H9 (cell line): ENCODE measurements around the gene FGF21. TPM values are rescaled to one million over a fixed set of nuclear protein-coding genes. Genes with fewer than 3 reads are reported as not detected.

Experiments used
- DNase-seq: peaks from one replicate; pipeline ENCODE4 v3.0.0-alpha.2; 2017
- H2AFZ ChIP-seq: one replicate; pipeline ENCODE4 v1.6.1; 2013; ENCODE audit warnings: mild to moderate bottlenecking, low read length, control low read depth, moderate library complexity
- H2AK5ac ChIP-seq: 2 replicates; pipeline ENCODE4 v1.6.1; 2013; ENCODE audit warnings: low read length, control low read depth, mixed read lengths; ENCODE audit not compliant: insufficient read length
- H2BK120ac ChIP-seq: one replicate; pipeline ENCODE4 v1.6.1; 2013; ENCODE audit warnings: low read depth, mild to moderate bottlenecking, low read length, control low read depth, inconsistent platforms; ENCODE audit not compliant: poor library complexity, severe bottlenecking
- H2BK12ac ChIP-seq: 2 replicates; pipeline ENCODE4 v1.6.1; 2013; ENCODE audit warnings: low read length, control low read depth, mixed read lengths, low read depth; ENCODE audit not compliant: insufficient read length
- H2BK15ac ChIP-seq: 2 replicates; pipeline ENCODE4 v1.6.1; 2013; ENCODE audit warnings: low read depth, low read length, control low read depth
- H2BK20ac ChIP-seq: one replicate; pipeline ENCODE4 v1.6.1; 2013; ENCODE audit warnings: low read depth, mild to moderate bottlenecking, low read length, control low read depth, inconsistent platforms; ENCODE audit not compliant: poor library complexity, severe bottlenecking
- H2BK5ac ChIP-seq: 2 replicates; pipeline ENCODE4 v1.6.1; 2013; ENCODE audit warnings: low read length, control low read depth, mixed read lengths; ENCODE audit not compliant: insufficient read length
- H3K14ac ChIP-seq: 2 replicates; pipeline ENCODE4 v1.6.1; 2013; ENCODE audit warnings: low read length, control low read depth; ENCODE audit not compliant: insufficient read depth
- H3K18ac ChIP-seq: 2 replicates; pipeline ENCODE4 v1.6.1; 2013; ENCODE audit warnings: low read depth, mild to moderate bottlenecking, mixed read lengths, low read length, control low read depth; ENCODE audit not compliant: insufficient read length
- H3K23ac ChIP-seq: 2 replicates; pipeline ENCODE4 v1.6.1; 2013; ENCODE audit warnings: low read length, control low read depth, mixed read lengths, low read depth; ENCODE audit not compliant: insufficient read length
- H3K23me2 ChIP-seq: 2 replicates; pipeline ENCODE4 v1.6.1; 2013; ENCODE audit warnings: low read depth, mild to moderate bottlenecking, mixed read lengths, low read length, control low read depth; ENCODE audit not compliant: insufficient read length, poor library complexity, severe bottlenecking
- H3K27ac ChIP-seq: 2 replicates; pipeline ENCODE4 v1.5.1; 2013; ENCODE audit warnings: low read length, control low read depth, mixed read lengths, low read depth; ENCODE audit not compliant: insufficient read length
- H3K27me3 ChIP-seq: 2 replicates; pipeline ENCODE4 v1.6.1; 2013; ENCODE audit warnings: low read length, control low read depth, inconsistent platforms; ENCODE audit not compliant: insufficient read depth
- H3K4ac ChIP-seq: 2 replicates; pipeline ENCODE4 v1.6.1; 2013; ENCODE audit warnings: low read depth, mild to moderate bottlenecking, control low read depth, inconsistent platforms, low read length, moderate library complexity
- H3K4me1 ChIP-seq: 2 replicates; pipeline ENCODE4 v1.6.1; 2013; ENCODE audit warnings: low read length, control low read depth, inconsistent platforms; ENCODE audit not compliant: insufficient read depth
- H3K4me2 ChIP-seq: 2 replicates; pipeline ENCODE4 v1.6.1; 2013; ENCODE audit warnings: low read length, control low read depth, mixed read lengths; ENCODE audit not compliant: insufficient read length, insufficient read depth
- H3K56ac ChIP-seq: 2 replicates; pipeline ENCODE4 v1.6.1; 2013; ENCODE audit warnings: low read depth, mild to moderate bottlenecking, mixed read lengths, low read length, control low read depth; ENCODE audit not compliant: insufficient read length
- H3K79me1 ChIP-seq: 2 replicates; pipeline ENCODE4 v1.6.1; 2013; ENCODE audit warnings: low read depth, mild to moderate bottlenecking, moderate library complexity, low read length, control low read depth, inconsistent platforms; ENCODE audit not compliant: insufficient read depth, poor library complexity, severe bottlenecking
- H3K79me2 ChIP-seq: 2 replicates; pipeline ENCODE4 v1.6.1; 2013; ENCODE audit warnings: low read length, control low read depth, inconsistent platforms; ENCODE audit not compliant: insufficient read depth
- H3K9ac ChIP-seq: 2 replicates; pipeline ENCODE4 v1.6.1; 2013; ENCODE audit warnings: low read length, control low read depth, mixed read lengths; ENCODE audit not compliant: insufficient read length; ENCODE audit errors: extremely low read depth
- H3K9me3 ChIP-seq: one replicate; pipeline ENCODE4 v1.6.1; 2013; ENCODE audit warnings: low read depth, low read length, inconsistent platforms; ENCODE audit not compliant: control insufficient read depth
- H3T11ph ChIP-seq: one replicate; pipeline ENCODE4 v1.6.1; 2013; ENCODE audit warnings: mild to moderate bottlenecking, low read length, control low read depth, inconsistent platforms
- H4K20me1 ChIP-seq: one replicate; pipeline ENCODE4 v1.6.1; 2013; ENCODE audit not compliant: control insufficient read depth, insufficient read length, insufficient read depth
- H4K5ac ChIP-seq: 2 replicates; pipeline ENCODE4 v1.6.1; 2013; ENCODE audit warnings: low read depth, mild to moderate bottlenecking, mixed read lengths, low read length, control low read depth; ENCODE audit not compliant: insufficient read length
- H4K8ac ChIP-seq: replicated peaks from 2 replicates; pipeline ENCODE4 v1.6.1; 2013; ENCODE audit warnings: low read length, control low read depth, mixed read lengths, low read depth; ENCODE audit not compliant: insufficient read length
- H4K91ac ChIP-seq: 2 replicates; pipeline ENCODE4 v1.6.1; 2013; ENCODE audit warnings: low read depth, mild to moderate bottlenecking, moderate library complexity, mixed read lengths, low read length, control low read depth; ENCODE audit not compliant: insufficient read length
- H3K27ac Mint-ChIP-seq, 3 experiments: 2 replicates in 2 of 3; 3 replicates in 1 of 3; pipeline ENCODE4 v1.8.0; 2020 to 2021; ENCODE audit warnings: mixed read lengths in 3 of 3, mild to moderate bottlenecking in 1 of 3, moderate library complexity in 1 of 3
- H3K27me3 Mint-ChIP-seq: 2 replicates; pipeline ENCODE4 v1.8.0; 2021; ENCODE audit warnings: low read depth, mild to moderate bottlenecking, moderate library complexity, mixed read lengths
- H3K36me3 Mint-ChIP-seq, 3 experiments: 2 replicates in 2 of 3; 3 replicates in 1 of 3; pipeline ENCODE4 v1.8.0; 2020 to 2021; ENCODE audit warnings: low read depth in 3 of 3, mixed read lengths in 3 of 3; ENCODE audit not compliant: insufficient read depth in 1 of 3
- H3K4me1 Mint-ChIP-seq, 2 experiments: 2 replicates each; pipeline ENCODE4 v1.8.0; 2020; ENCODE audit warnings: mixed read lengths in 2 of 2
- H3K4me3 Mint-ChIP-seq, 2 experiments: 2 replicates in 1 of 2; 3 replicates in 1 of 2; pipeline ENCODE4 v1.8.0; 2020 to 2021; ENCODE audit warnings: mild to moderate bottlenecking in 2 of 2, mixed read lengths in 2 of 2, moderate library complexity in 1 of 2
- H3K9me3 Mint-ChIP-seq, 2 experiments: 2 replicates in 1 of 2; 3 replicates in 1 of 2; pipeline ENCODE4 v1.8.0; 2020; ENCODE audit warnings: mild to moderate bottlenecking in 2 of 2, mixed read lengths in 2 of 2, moderate library complexity in 1 of 2
- WGBS: extraction: QIAGEN DNeasy Blood & Tissue Kit; methylation state at CpG from one replicate; pipeline ENCODE4 v1.1.7; 2013; ENCODE audit warnings: missing lambda C conversion rate, low lambda C conversion rate, mixed read lengths; ENCODE audit not compliant: insufficient read length; ENCODE audit errors: extremely low coverage; 5-methylcytosine and 5-hydroxymethylcytosine counted together
- total RNA-seq: library from RNA; stranded (reverse); gene quantifications from 2 replicates; pipeline ENCODE4 v1.2.1, GENCODE V29; 2021
- TF ChIP-seq, protein P1 (sequence below): fragments of 200-600 bp; sonication (generic); conservative IDR thresholded peaks from 3 replicates; pipeline ENCODE4 v1.8.0; 2021; ENCODE audit warnings: antibody characterized with exemption, mild to moderate bottlenecking

Gene FGF21
- total RNA-seq, 1 experiment from 2014 or later, result 0.90 TPM

DNA sequence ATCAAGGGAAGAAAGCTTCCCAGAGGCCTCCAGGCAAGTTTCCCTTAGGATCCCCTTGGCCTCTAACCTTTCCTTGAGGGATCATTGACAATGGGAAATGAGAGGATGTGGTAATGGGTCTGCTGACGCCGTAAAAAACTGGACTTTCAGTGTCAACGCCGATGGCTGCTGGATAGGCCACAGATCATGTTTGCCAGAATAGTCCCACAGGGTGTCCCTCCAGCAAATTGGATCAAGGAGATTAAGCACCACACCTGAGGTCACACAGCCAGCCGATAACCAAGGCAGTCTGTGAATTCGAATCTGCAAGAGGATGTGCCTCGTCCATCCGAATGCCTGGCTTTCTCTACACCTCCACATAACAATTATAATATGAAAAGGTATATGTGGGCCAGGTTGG lies 37.9 kb downstream of the FGF21 start:
- Histone ChIP-seq H3T11ph (no peak overlapping the region), H3K23me2 (no peaks in the 10 kb centered on the region), H2BK15ac (no peak overlapping the region), H3K56ac (no peak overlapping the region), H2BK120ac (no peak overlapping the region), H2AFZ (no peak overlapping the region), H3K4ac (no peak overlapping the region), H3K23ac (no peak overlapping the region), H3K27me3 (no peaks in the 10 kb centered on the region), H2BK20ac (no peak overlapping the region), H3K4me2 (no peak overlapping the region), H3K14ac (no peak overlapping the region), H3K4me1 (peaks cover 2% of the 10 kb centered on the region; the same call in 1 of the 2 replicates), H4K20me1 (no peaks in the 10 kb centered on the region), H3K9me3 (no peaks in the 10 kb centered on the region), H3K79me1 (no peaks in the 10 kb centered on the region), H3K27ac (no peak overlapping the region), H2BK12ac (no peak overlapping the region), H3K9ac (no peak overlapping the region), H3K79me2 (no peaks in the 10 kb centered on the region), H2AK5ac (no peak overlapping the region), H4K91ac (no peak overlapping the region), H2BK5ac (no peak overlapping the region), H3K18ac (no peak overlapping the region), H4K8ac (no peak overlapping the region), H4K5ac (no peak overlapping the region)
- Mint-ChIP-seq H3K27ac (no peak overlapping the region; a peak in 1 of 7 replicates), H3K4me1 (peaks cover 6 to 7% of the 10 kb centered on the region in 2 experiments; a peak in 3 of 4 replicates), H3K27me3 (no peaks in the 10 kb centered on the region; the same call in 1 of the 2 replicates), H3K36me3 (no peaks in the 10 kb centered on the region), H3K9me3 (0 out of 5 replicates have a peak, but pooled peaks cover 0 to 2% of the 10 kb centered on the region in 2 experiments), H3K4me3 (no peak overlapping the region)
- TF ChIP-seq, protein P1, sequence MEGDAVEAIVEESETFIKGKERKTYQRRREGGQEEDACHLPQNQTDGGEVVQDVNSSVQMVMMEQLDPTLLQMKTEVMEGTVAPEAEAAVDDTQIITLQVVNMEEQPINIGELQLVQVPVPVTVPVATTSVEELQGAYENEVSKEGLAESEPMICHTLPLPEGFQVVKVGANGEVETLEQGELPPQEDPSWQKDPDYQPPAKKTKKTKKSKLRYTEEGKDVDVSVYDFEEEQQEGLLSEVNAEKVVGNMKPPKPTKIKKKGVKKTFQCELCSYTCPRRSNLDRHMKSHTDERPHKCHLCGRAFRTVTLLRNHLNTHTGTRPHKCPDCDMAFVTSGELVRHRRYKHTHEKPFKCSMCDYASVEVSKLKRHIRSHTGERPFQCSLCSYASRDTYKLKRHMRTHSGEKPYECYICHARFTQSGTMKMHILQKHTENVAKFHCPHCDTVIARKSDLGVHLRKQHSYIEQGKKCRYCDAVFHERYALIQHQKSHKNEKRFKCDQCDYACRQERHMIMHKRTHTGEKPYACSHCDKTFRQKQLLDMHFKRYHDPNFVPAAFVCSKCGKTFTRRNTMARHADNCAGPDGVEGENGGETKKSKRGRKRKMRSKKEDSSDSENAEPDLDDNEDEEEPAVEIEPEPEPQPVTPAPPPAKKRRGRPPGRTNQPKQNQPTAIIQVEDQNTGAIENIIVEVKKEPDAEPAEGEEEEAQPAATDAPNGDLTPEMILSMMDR, result no peak
- no peak for DNase-seq
- WGBS, result no CpG with 5 or more reads among the region's 8 CpGs
